HepG2 (cell line): Measurements from ENCODE around the gene PTTG1. TPM values are rescaled to one million over a fixed set of nuclear protein-coding genes. Genes with fewer than 3 reads are reported as not detected.

Experiments used
- EED ChIP-seq: sonication (generic); formaldehyde crosslinking; IDR thresholded peaks from 2 replicates; pipeline ENCODE4 v1.5.0; 2020; ENCODE audit warnings: mild to moderate bottlenecking, missing genetic modification reagents
- GATA4 ChIP-seq: sonication (generic); IDR thresholded peaks from 2 replicates; pipeline ENCODE4 v1.6.1; 2016; ENCODE audit warnings: antibody characterized with exemption, low read depth, borderline replicate concordance
- JDP2 ChIP-seq: sonication (generic); formaldehyde crosslinking; IDR thresholded peaks from 2 replicates; pipeline ENCODE4 v1.8.1; 2022; ENCODE audit warnings: missing genetic modification reagents, borderline replicate concordance
- KLF16 ChIP-seq, 2 experiments: sonication (generic) in 1 of 2; formaldehyde crosslinking in 1 of 2; IDR thresholded peaks; 2 replicates each; pipeline versions ENCODE4 v1.6.1 to v1.8.0; 2016 to 2023; ENCODE audit warnings: missing genetic modification reagents in 2 of 2, missing compliant biosample characterization in 1 of 2
- NCOA2 ChIP-seq: sonication (generic); formaldehyde crosslinking; IDR thresholded peaks from 2 replicates; pipeline ENCODE4 v1.8.0; 2022; ENCODE audit warnings: inconsistent platforms
- NCOA5 ChIP-seq: sonication (generic); formaldehyde crosslinking; IDR thresholded peaks from 2 replicates; pipeline ENCODE4 v1.4.0; 2020; ENCODE audit warnings: missing genetic modification reagents
- NKX3-1 ChIP-seq: sonication (generic); formaldehyde crosslinking; IDR thresholded peaks from 2 replicates; pipeline ENCODE4 v1.5.0; 2020; ENCODE audit warnings: missing genetic modification reagents
- SAP130 ChIP-seq: IDR thresholded peaks from 2 replicates; pipeline ENCODE4 v1.6.1; 2016; ENCODE audit warnings: low read depth
- SRSF9 ChIP-seq: fragments of 200-400 bp; formaldehyde crosslinking; IDR thresholded peaks from 2 replicates; pipeline ENCODE4 v1.6.1; 2018; ENCODE audit warnings: borderline replicate concordance, mild to moderate bottlenecking, low read depth, low read length; ENCODE audit not compliant: insufficient read depth, poor library complexity, severe bottlenecking
- ZMYM4 ChIP-seq: sonication (generic); formaldehyde crosslinking; IDR thresholded peaks from 2 replicates; pipeline ENCODE4 v1.8.1; 2023; ENCODE audit warnings: mild to moderate bottlenecking, missing genetic modification reagents
- polyA plus RNA-seq, 8 experiments: library from polyadenylated mRNA; depleted of rRNA in 3 of 8; stranded (reverse) in 7 of 8; unstranded in 1 of 8; fragments of >200 nt; fragmentation: Illumina TruSeq in 4 of 8; extraction: Trizol in 4 of 8; gene quantifications; 2 replicates each; pipeline versions ENCODE4 v1.2.1 to v1.2.3, GENCODE V29; 2011 to 2016; ENCODE audit warnings: low read depth in 4 of 8, missing spikeins in 1 of 8, mixed read lengths in 1 of 8; ENCODE audit not compliant: insufficient read depth in 1 of 8
- total RNA-seq, 5 experiments: library from RNA; depleted of rRNA; stranded (reverse); fragments of >200 nt; fragmentation: Illumina TruSeq; extraction: Trizol; gene quantifications; 2 replicates each; pipeline ENCODE4 v1.2.3, GENCODE V29; 2016; ENCODE audit warnings: low read depth in 1 of 5
- TF ChIP-seq, protein P1 (sequence below): sonication (generic); formaldehyde crosslinking; conservative IDR thresholded peaks from 2 replicates; pipeline ENCODE4 v1.4.0; 2020; ENCODE audit warnings: missing genetic modification reagents
- TF ChIP-seq, protein P2 (sequence below): sonication (generic); formaldehyde crosslinking; IDR thresholded peaks from 2 replicates; pipeline ENCODE4 v1.5.1; 2020; ENCODE audit warnings: mild to moderate bottlenecking, missing genetic modification reagents, moderate library complexity
- TF ChIP-seq, protein P3 (sequence below): sonication (generic); formaldehyde crosslinking; IDR thresholded peaks from 2 replicates; pipeline ENCODE4 v1.5.0; 2020; ENCODE audit warnings: missing genetic modification reagents
- TF ChIP-seq, protein P4 (sequence below): sonication (generic); formaldehyde crosslinking; IDR thresholded peaks from 2 replicates; pipeline ENCODE4 v1.4.0; 2020; ENCODE audit warnings: mild to moderate bottlenecking, missing genetic modification reagents

PTTG1 gene
- total and polyA plus RNA-seq, 2 of the 13 experiments (the other 11 are each of a cell fraction or from before 2014, with no cell fraction given), result 102 to 161 TPM

DNA sequence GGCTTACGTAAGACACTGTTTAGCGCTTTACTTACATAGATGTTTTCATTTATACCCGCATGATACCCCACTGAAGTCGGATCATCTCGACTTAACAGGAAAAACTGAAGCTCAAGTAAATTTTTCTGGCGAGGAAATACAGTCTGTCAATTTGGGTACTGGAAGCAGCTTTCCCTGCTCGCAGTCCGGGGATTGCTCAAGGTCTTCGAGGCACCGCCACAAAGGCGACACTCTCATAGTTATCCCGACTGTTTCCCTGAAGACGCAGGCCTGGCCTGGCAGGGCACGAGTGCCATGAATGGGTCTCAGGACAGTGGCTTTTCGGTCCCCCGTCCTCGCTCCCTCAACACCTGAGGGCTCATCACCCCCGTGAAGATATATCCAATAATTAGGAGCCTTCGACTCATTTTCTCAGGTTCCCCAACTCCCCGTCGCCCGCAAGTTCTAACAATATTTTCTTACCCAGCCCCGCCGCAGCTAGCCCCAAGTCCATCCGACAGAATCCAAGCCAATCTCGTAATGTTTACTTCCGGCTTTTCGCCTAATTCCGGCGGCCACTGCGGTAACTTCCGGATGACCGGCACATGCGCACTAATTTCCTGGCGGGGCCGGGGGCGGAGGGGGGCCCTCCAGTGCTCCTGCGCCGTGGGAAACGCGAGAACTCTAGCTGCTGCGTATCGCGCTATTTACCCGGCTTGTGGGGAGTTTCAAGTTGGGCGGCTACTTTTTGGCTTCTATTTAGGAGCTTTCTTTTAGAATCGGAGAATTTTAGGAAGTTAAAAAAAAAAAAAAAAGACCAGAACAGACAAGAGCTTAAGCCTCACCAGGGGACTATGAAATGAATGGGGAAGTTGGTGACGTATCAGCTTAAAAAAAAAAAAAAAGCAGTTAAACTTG is 2.8 kb upstream of the PTTG1 start, which contains the start of gene SLU7 (continued):
- TF ChIP-seq, protein P1, sequence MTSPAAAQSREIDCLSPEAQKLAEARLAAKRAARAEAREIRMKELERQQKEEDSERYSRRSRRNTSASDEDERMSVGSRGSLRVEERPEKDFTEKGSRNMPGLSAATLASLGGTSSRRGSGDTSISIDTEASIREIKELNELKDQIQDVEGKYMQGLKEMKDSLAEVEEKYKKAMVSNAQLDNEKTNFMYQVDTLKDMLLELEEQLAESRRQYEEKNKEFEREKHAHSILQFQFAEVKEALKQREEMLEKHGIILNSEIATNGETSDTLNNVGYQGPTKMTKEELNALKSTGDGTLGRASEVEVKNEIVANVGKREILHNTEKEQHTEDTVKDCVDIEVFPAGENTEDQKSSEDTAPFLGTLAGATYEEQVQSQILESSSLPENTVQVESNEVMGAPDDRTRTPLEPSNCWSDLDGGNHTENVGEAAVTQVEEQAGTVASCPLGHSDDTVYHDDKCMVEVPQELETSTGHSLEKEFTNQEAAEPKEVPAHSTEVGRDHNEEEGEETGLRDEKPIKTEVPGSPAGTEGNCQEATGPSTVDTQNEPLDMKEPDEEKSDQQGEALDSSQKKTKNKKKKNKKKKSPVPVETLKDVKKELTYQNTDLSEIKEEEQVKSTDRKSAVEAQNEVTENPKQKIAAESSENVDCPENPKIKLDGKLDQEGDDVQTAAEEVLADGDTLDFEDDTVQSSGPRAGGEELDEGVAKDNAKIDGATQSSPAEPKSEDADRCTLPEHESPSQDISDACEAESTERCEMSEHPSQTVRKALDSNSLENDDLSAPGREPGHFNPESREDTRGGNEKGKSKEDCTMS, result no peak
- peak; percentile 69; the same call in 1 of the 2 replicates for TF ChIP-seq ZMYM4 (CRISPR knock-in tag)
- no peak for TF ChIP-seq NKX3-1 (CRISPR knock-in tag)
- TF ChIP-seq GATA4, result no peak
- TF ChIP-seq SRSF9, result no peak
- TF ChIP-seq SAP130 (CRISPR knock-in tag), result peak; percentile 95
- TF ChIP-seq JDP2 (CRISPR knock-in tag), result no peak
- TF ChIP-seq, protein P2, sequence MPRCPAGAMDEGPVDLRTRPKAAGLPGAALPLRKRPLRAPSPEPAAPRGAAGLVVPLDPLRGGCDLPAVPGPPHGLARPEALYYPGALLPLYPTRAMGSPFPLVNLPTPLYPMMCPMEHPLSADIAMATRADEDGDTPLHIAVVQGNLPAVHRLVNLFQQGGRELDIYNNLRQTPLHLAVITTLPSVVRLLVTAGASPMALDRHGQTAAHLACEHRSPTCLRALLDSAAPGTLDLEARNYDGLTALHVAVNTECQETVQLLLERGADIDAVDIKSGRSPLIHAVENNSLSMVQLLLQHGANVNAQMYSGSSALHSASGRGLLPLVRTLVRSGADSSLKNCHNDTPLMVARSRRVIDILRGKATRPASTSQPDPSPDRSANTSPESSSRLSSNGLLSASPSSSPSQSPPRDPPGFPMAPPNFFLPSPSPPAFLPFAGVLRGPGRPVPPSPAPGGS (CRISPR knock-in tag), result no peak; the same call in 1 of the 2 replicates
- no peak for TF ChIP-seq NCOA2 (CRISPR knock-in tag)
- TF ChIP-seq, protein P3, sequence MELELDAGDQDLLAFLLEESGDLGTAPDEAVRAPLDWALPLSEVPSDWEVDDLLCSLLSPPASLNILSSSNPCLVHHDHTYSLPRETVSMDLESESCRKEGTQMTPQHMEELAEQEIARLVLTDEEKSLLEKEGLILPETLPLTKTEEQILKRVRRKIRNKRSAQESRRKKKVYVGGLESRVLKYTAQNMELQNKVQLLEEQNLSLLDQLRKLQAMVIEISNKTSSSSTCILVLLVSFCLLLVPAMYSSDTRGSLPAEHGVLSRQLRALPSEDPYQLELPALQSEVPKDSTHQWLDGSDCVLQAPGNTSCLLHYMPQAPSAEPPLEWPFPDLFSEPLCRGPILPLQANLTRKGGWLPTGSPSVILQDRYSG, result no peak
- TF ChIP-seq NCOA5 (CRISPR knock-in tag), result no peak
- TF ChIP-seq KLF16 (CRISPR knock-in tag; IDR thresholded peaks at IDR 0.05), result 0 out of 4 replicates have a peak, but pooled peaks of 1 of the 2 experiments have one; percentile 18
- peak; percentile 90 for TF ChIP-seq EED (CRISPR knock-in tag)
- TF ChIP-seq, protein P4, sequence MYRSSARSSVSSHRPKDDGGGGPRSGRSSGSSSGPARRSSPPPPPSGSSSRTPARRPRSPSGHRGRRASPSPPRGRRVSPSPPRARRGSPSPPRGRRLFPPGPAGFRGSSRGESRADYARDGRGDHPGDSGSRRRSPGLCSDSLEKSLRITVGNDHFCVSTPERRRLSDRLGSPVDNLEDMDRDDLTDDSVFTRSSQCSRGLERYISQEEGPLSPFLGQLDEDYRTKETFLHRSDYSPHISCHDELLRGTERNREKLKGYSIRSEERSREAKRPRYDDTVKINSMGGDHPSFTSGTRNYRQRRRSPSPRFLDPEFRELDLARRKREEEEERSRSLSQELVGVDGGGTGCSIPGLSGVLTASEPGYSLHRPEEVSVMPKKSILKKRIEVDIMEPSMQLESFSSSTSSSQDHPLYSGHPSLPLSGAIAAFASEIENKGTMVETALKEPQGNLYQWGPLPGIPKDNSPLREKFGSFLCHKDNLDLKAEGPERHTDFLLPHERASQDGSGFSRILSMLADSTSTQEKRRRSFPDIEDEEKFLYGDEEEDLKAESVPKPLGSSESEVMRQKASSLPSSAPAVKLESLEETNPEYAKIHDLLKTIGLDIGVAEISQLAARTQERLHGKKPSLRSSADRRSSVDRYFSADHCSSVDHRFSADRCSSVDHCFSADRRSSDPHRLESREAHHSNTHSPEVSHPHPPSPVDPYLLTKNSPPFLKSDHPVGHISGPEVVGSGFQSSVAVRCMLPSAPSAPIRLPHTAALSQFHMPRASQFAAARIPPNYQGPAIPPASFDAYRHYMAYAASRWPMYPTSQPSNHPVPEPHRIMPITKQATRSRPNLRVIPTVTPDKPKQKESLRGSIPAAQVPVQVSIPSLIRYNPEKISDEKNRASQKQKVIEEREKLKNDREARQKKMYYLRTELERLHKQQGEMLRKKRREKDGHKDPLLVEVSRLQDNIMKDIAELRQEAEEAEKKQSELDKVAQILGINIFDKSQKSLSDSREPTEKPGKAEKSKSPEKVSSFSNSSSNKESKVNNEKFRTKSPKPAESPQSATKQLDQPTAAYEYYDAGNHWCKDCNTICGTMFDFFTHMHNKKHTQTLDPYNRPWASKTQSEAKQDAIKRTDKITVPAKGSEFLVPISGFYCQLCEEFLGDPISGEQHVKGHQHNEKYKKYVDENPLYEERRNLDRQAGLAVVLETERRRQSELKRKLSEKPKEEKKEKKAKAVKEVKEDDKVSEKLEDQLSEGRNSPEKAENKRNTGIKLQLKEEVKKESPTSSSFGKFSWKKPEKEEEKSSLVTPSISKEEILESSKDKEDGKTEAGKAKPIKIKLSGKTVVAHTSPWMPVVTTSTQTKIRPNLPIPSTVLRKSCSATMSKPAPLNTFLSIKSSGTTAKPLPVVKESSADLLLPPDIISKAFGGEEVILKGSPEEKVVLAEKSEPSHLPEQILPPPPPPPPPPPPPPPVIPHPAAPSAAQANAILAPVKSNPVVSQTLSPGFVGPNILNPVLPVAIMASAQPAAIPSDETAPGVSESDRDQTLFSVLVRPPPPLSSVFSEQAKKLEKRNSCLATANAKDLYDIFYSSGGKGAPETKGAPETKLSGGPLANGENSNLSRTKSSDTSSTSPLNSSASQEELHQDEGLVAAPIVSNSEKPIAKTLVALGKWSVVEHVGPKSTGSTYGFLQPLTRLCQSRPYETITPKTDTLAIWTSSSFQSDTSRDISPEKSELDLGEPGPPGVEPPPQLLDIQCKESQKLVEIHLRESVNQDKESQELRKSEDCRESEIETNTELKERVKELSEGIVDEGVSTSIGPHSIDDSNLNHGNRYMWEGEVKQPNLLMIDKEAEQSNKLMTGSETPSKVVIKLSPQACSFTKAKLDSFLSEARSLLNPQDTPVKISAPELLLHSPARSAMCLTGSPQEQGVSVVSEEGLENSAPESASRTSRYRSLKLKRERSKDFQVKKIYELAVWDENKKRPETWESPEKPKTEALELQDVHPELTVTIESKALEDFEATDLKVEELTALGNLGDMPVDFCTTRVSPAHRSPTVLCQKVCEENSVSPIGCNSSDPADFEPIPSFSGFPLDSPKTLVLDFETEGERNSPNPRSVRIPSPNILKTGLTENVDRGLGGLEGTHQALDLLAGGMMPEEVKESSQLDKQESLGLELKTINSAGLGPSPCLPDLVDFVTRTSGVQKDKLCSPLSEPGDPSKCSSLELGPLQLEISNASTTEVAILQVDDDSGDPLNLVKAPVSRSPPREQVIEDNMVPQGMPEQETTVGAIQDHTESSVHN (CRISPR knock-in tag), result no peak
